Measurements from ENCODE around the gene PCSK7.

DNA sequence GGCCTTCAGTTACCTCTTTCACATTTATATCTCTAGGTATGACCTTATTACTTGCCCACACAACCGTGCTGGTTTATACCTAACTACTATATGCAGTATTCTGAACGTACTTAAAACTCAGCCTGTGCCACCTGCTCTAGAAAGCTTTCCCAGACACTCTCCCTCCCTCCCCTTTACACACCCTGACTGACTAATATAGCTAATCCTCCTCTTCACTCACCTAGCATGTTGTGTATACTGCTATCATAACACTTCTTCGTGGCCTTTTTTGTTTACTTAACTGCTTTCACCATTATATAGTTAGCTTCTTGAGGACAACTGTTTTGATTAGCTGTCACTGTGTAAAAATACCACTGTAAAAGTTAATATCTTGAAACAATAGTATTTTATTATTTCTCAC lies 24.1 kb upstream of the PCSK7 start:
- TF ChIP-seq, protein P1, sequence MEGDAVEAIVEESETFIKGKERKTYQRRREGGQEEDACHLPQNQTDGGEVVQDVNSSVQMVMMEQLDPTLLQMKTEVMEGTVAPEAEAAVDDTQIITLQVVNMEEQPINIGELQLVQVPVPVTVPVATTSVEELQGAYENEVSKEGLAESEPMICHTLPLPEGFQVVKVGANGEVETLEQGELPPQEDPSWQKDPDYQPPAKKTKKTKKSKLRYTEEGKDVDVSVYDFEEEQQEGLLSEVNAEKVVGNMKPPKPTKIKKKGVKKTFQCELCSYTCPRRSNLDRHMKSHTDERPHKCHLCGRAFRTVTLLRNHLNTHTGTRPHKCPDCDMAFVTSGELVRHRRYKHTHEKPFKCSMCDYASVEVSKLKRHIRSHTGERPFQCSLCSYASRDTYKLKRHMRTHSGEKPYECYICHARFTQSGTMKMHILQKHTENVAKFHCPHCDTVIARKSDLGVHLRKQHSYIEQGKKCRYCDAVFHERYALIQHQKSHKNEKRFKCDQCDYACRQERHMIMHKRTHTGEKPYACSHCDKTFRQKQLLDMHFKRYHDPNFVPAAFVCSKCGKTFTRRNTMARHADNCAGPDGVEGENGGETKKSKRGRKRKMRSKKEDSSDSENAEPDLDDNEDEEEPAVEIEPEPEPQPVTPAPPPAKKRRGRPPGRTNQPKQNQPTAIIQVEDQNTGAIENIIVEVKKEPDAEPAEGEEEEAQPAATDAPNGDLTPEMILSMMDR (IDR thresholded peaks at IDR 0.05) = no peak
- no peak for TF ChIP-seq POLR2A (IDR thresholded peaks at IDR 0.05)

All from body of pancreas (tissue), 4 donors.